ENCODE data around the gene NPEPPS.

The NPEPPS gene

DNA sequence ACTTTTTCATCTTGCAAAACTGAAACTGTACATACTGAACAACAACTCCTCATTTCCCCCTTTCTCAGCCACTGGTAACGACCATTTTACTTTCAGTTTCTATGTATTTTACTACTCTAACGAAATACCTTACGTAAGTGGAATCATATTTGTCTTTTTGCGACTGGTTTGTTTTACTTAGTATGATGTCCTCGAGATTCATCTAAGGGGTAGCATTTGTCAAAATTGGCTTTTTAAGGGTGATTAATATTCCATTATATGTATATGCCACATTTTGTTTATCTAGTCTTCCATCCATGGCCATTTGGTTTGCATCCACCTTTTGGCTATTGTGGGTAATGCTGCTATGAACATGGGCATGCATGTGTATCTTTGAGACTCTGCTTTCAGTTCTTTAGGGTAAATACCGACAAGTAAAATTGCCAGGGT is 129.2 kb downstream of the NPEPPS start:
- Histone ChIP-seq H3K36me3 (ENCODE audit: control insufficient read depth in 4 of 4, insufficient read depth in 4 of 4, low read length in 3 of 4) (peaks cover 48 to 91% (median 67%) of the 10 kb centered on the region in 4 experiments), H3K9me3 (ENCODE audit: control extremely low read depth in 1 of 5, control insufficient read depth in 4 of 5, insufficient read depth in 2 of 5, low read depth in 1 of 5, low read length in 4 of 5) (no peaks in the 10 kb centered on the region), H3K27ac (ENCODE audit: insufficient read depth in 1 of 2, low read depth in 1 of 2, low read length in 2 of 2, poor library complexity in 1 of 2, severe bottlenecking in 2 of 2) (peak overlapping the region in 1 of 2 experiments; percentile 75), H3K4me1 (ENCODE audit: control extremely low read depth in 1 of 4, control insufficient read depth in 4 of 4, insufficient read depth in 4 of 4, low read length in 3 of 4) (peaks cover 0 to 19% (median 7%) of the 10 kb centered on the region in 4 experiments), H3K27me3 (replicated peaks in 2 of 5; ENCODE audit: control insufficient read depth in 4 of 5, insufficient read depth in 5 of 5, low read length in 4 of 5) (no peaks in the 10 kb centered on the region), H3K4me3 (ENCODE audit: control insufficient read depth in 1 of 7, extremely low read depth in 1 of 7, insufficient read depth in 4 of 7, low read depth in 2 of 7, low read length in 6 of 7) (peak overlapping the region in 5 of 7 experiments; percentile 50 to 84 (median 64))
- peak; percentile 55 to 81 (median 77) for DNase-seq
- POLR2A ChIA-PET: no interaction called here
- 83% methylated on average over 1 of the region's 6 CpGs for WGBS (ENCODE audit: insufficient coverage)
- CTCF ChIA-PET: interaction anchor here (2.2 kb wide), 1 partner anchor 14 kb away, joined by 5 read pairs; no protein-coding TSS in a partner anchor

DNA sequence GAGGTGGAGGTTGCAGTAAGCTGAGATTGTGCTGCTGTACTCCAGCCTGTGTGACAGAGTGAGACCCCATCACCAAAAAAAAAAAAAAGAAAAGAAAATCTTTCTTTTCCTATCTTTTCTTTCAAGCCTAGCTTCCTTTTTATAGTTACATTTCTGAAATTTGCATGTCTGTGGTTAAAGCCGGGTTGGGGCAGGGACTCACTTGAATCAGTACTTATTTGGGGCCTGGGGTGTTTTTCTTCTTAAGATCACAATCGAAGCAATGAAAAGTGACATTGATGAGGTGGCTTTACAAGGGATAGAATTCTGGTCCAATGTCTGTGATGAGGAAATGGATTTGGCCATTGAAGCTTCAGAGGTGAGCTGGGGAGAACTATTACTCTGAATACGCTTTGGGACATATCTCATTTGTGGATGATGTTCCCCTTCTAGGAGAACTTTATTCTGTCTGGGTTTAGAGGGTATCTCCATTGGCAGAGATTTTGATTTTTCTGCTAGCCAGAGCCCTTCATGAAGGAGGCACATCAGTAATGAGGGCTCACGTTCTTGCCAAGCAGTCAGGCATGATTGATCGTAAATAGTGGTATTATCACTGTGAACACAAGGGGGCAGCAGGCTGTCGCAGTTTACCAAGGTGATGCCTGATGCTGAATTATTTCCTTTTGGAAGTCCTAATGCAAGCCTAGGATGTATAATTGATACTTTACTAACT is 133.2 kb downstream of the NPEPPS start:
- WGBS (ENCODE audit: insufficient coverage): 44% methylated on average over 5 of the region's 6 CpGs
- ChIA-PET CTCF (interaction anchor here (0.7 to 6.4 kb wide), 25 partner anchors 8 to 137 kb away, joined by 3 to 77 read pairs (median 5); partner anchors contain the start of genes KPNB1 and TBX21), POLR2A (no interaction called here)
- peak; percentile 69 to 81 (median 73) for DNase-seq
- H3K27ac ChIP-seq (ENCODE audit: insufficient read depth in 1 of 2, low read depth in 1 of 2, low read length in 2 of 2, poor library complexity in 1 of 2, severe bottlenecking in 2 of 2): no peak overlapping the region
- no peaks in the 10 kb centered on the region for H3K27me3 ChIP-seq (replicated peaks in 2 of 5; ENCODE audit: control insufficient read depth in 4 of 5, insufficient read depth in 5 of 5, low read length in 4 of 5)
- H3K9me3 ChIP-seq (ENCODE audit: control extremely low read depth in 1 of 5, control insufficient read depth in 4 of 5, insufficient read depth in 2 of 5, low read depth in 1 of 5, low read length in 4 of 5): no peaks in the 10 kb centered on the region
- H3K36me3 ChIP-seq (ENCODE audit: control insufficient read depth in 4 of 4, insufficient read depth in 4 of 4, low read length in 3 of 4): peaks cover 36 to 86% (median 63%) of the 10 kb centered on the region in 4 experiments
- H3K4me3 ChIP-seq (ENCODE audit: control insufficient read depth in 1 of 7, extremely low read depth in 1 of 7, insufficient read depth in 4 of 7, low read depth in 2 of 7, low read length in 6 of 7): no peak overlapping the region
- peaks cover 7 to 20% (median 12%) of the 10 kb centered on the region in 4 experiments for H3K4me1 ChIP-seq (ENCODE audit: control extremely low read depth in 1 of 4, control insufficient read depth in 4 of 4, insufficient read depth in 4 of 4, low read length in 3 of 4)

DNA sequence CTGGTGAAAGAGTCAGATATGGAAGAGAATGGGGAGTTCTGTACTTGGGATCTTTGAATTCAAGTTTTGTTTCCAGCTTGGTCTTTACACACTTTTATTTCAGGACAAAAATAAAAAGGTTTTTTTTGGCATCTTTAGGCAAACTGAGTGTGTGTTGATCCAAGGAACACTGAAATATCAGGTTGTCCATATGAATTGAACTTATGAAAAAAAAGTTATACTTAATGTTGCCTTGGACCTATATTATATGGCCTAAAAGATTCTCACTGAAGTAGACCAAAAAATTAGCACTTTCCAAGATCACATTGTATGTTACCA is 133.7 kb downstream of the NPEPPS start:
- CTCF ChIA-PET: interaction anchor here (0.7 to 6.4 kb wide), 19 partner anchors 10 to 109 kb away, joined by 3 to 77 read pairs (median 9); partner anchors contain the start of genes KPNB1 and TBX21
- Histone ChIP-seq H3K36me3 (ENCODE audit: control insufficient read depth in 4 of 4, insufficient read depth in 4 of 4, low read length in 3 of 4) (peaks cover 34 to 86% (median 67%) of the 10 kb centered on the region in 4 experiments), H3K4me3 (ENCODE audit: control insufficient read depth in 1 of 7, extremely low read depth in 1 of 7, insufficient read depth in 4 of 7, low read depth in 2 of 7, low read length in 6 of 7) (no peak overlapping the region), H3K27ac (ENCODE audit: insufficient read depth in 1 of 2, low read depth in 1 of 2, low read length in 2 of 2, poor library complexity in 1 of 2, severe bottlenecking in 2 of 2) (no peak overlapping the region), H3K9me3 (ENCODE audit: control extremely low read depth in 1 of 5, control insufficient read depth in 4 of 5, insufficient read depth in 2 of 5, low read depth in 1 of 5, low read length in 4 of 5) (no peaks in the 10 kb centered on the region), H3K27me3 (replicated peaks in 2 of 5; ENCODE audit: control insufficient read depth in 4 of 5, insufficient read depth in 5 of 5, low read length in 4 of 5) (no peaks in the 10 kb centered on the region), H3K4me1 (ENCODE audit: control extremely low read depth in 1 of 4, control insufficient read depth in 4 of 4, insufficient read depth in 4 of 4, low read length in 3 of 4) (peaks cover 4 to 22% (median 14%) of the 10 kb centered on the region in 4 experiments)
- POLR2A ChIA-PET: no interaction called here
- no peak for DNase-seq

DNA sequence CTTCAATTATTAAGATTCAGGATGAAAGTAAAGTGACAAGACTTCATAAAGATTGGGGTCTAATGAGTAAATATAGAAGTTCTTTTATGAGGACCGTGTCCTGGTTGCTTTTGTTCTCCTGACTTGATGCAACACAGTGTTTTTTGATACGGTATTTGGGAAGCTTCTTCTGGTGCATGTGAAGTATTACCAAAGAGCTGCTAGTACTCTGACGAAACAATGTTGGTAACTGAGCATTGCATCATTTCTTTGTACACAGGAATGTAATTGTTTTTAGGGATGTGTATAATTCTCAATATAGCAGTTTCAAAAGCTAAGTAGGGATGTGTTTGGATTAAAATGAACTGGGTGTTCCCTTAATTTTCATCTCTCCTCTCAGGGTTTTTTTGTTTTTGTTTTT is 134.7 kb downstream of the NPEPPS start:
- no peak overlapping the region for H3K4me3 ChIP-seq (ENCODE audit: control insufficient read depth in 1 of 7, extremely low read depth in 1 of 7, insufficient read depth in 4 of 7, low read depth in 2 of 7, low read length in 6 of 7)
- no peak for DNase-seq
- CTCF ChIA-PET: interaction anchor here (1.1 to 6.4 kb wide), 13 partner anchors 9 to 108 kb away, joined by 3 to 77 read pairs (median 16); partner anchors contain the start of genes KPNB1 and TBX21
- no peaks in the 10 kb centered on the region for H3K9me3 ChIP-seq (ENCODE audit: control extremely low read depth in 1 of 5, control insufficient read depth in 4 of 5, insufficient read depth in 2 of 5, low read depth in 1 of 5, low read length in 4 of 5)
- peaks cover 34 to 88% (median 72%) of the 10 kb centered on the region in 4 experiments for H3K36me3 ChIP-seq (ENCODE audit: control insufficient read depth in 4 of 4, insufficient read depth in 4 of 4, low read length in 3 of 4)
- POLR2A ChIA-PET: no interaction called here
- 92% methylated on average over 1 of the region's 3 CpGs for WGBS (ENCODE audit: insufficient coverage)
- no peak overlapping the region for H3K27ac ChIP-seq (ENCODE audit: insufficient read depth in 1 of 2, low read depth in 1 of 2, low read length in 2 of 2, poor library complexity in 1 of 2, severe bottlenecking in 2 of 2)
- no peaks in the 10 kb centered on the region for H3K27me3 ChIP-seq (replicated peaks in 2 of 5; ENCODE audit: control insufficient read depth in 4 of 5, insufficient read depth in 5 of 5, low read length in 4 of 5)
- peaks cover 10 to 25% (median 16%) of the 10 kb centered on the region in 4 experiments for H3K4me1 ChIP-seq (ENCODE audit: control extremely low read depth in 1 of 4, control insufficient read depth in 4 of 4, insufficient read depth in 4 of 4, low read length in 3 of 4)

DNA sequence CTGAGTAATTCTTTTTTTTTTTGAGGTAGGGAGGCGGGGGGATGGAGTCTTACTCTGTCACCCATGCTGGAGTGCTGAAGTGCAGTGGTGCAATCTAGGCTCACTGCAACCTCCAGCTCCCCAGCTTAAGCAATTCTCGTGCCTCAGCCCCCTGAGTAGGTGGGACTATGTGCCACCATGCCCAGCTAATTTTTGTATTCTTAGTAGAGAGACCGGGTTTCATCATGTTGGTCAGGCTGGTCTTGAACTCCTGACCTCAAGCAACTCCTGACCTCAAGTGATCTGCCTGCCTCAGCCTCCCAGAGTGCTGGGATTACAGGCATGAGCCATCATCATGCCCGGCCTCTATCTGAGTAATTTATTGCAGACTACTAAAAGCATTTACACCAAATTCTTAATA is 138.2 kb downstream of the NPEPPS start:
- ChIA-PET CTCF (interaction anchor here (0.6 to 1.4 kb wide), 6 partner anchors 7 to 68 kb away, joined by 3 to 6 read pairs (median 4); no protein-coding TSS in a partner anchor), POLR2A (no interaction called here)
- Histone ChIP-seq H3K27me3 (replicated peaks in 2 of 5; ENCODE audit: control insufficient read depth in 4 of 5, insufficient read depth in 5 of 5, low read length in 4 of 5) (no peaks in the 10 kb centered on the region), H3K4me3 (ENCODE audit: control insufficient read depth in 1 of 7, extremely low read depth in 1 of 7, insufficient read depth in 4 of 7, low read depth in 2 of 7, low read length in 6 of 7) (no peak overlapping the region), H3K27ac (ENCODE audit: insufficient read depth in 1 of 2, low read depth in 1 of 2, low read length in 2 of 2, poor library complexity in 1 of 2, severe bottlenecking in 2 of 2) (peak overlapping the region in 1 of 2 experiments; percentile 35), H3K9me3 (ENCODE audit: control extremely low read depth in 1 of 5, control insufficient read depth in 4 of 5, insufficient read depth in 2 of 5, low read depth in 1 of 5, low read length in 4 of 5) (no peaks in the 10 kb centered on the region), H3K4me1 (ENCODE audit: control extremely low read depth in 1 of 4, control insufficient read depth in 4 of 4, insufficient read depth in 4 of 4, low read length in 3 of 4) (peaks cover 9 to 20% (median 15%) of the 10 kb centered on the region in 4 experiments), H3K36me3 (ENCODE audit: control insufficient read depth in 4 of 4, insufficient read depth in 4 of 4, low read length in 3 of 4) (peaks cover 29 to 88% (median 78%) of the 10 kb centered on the region in 4 experiments)
- WGBS (ENCODE audit: insufficient coverage): 84% methylated on average over 2 of the region's 4 CpGs
- no peak for DNase-seq

DNA sequence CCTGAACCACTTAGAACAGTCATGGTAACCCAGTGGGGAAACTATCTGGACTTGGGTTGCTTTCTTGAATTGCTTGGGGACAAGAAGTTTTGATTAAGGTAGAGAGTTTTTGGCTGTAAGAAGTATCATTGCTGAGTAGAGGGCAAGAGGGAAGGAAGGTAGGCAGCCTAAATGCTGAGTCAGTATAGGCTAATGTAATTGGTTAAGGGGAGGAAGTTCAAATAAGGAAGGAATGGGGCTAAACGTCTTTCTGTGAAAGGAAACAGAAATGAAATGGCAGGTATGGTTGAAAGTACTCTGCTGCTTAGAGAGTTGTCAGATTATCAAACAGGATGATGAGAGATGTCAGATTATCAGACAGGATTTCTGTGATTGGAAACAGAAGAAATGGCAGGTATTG is 139.2 kb downstream of the NPEPPS start:
- Histone ChIP-seq H3K4me1 (ENCODE audit: control extremely low read depth in 1 of 4, control insufficient read depth in 4 of 4, insufficient read depth in 4 of 4, low read length in 3 of 4) (peaks cover 9 to 20% (median 14%) of the 10 kb centered on the region in 4 experiments), H3K9me3 (ENCODE audit: control extremely low read depth in 1 of 5, control insufficient read depth in 4 of 5, insufficient read depth in 2 of 5, low read depth in 1 of 5, low read length in 4 of 5) (no peaks in the 10 kb centered on the region), H3K27ac (ENCODE audit: insufficient read depth in 1 of 2, low read depth in 1 of 2, low read length in 2 of 2, poor library complexity in 1 of 2, severe bottlenecking in 2 of 2) (peak overlapping the region in 1 of 2 experiments; percentile 35), H3K27me3 (replicated peaks in 2 of 5; ENCODE audit: control insufficient read depth in 4 of 5, insufficient read depth in 5 of 5, low read length in 4 of 5) (no peaks in the 10 kb centered on the region), H3K36me3 (ENCODE audit: control insufficient read depth in 4 of 4, insufficient read depth in 4 of 4, low read length in 3 of 4) (peaks cover 28 to 89% (median 81%) of the 10 kb centered on the region in 4 experiments), H3K4me3 (ENCODE audit: control insufficient read depth in 1 of 7, extremely low read depth in 1 of 7, insufficient read depth in 4 of 7, low read depth in 2 of 7, low read length in 6 of 7) (no peak overlapping the region)
- POLR2A ChIA-PET: no interaction called here
- WGBS (ENCODE audit: insufficient coverage): 8% methylated on average over 1 of the region's 1 CpG
- CTCF ChIA-PET: interaction anchor here (1.0 kb wide), 2 partner anchors 20 to 22 kb away, joined by 3 to 6 read pairs; no protein-coding TSS in a partner anchor
- DNase-seq: peak; percentile 37 to 72 (median 68)

Data from common myeloid progenitor, CD34-positive (primary cell).